GM18870 (cell line): Measurements from ENCODE around the gene ZFYVE21.
"Not testable (repeated sequence)": the region's sequence is repeated elsewhere in the genome, so short reads cannot be mapped to it uniquely, and the experiment has no call there.

Experiments
- ATAC-seq: cut with Tn5 transposase; IDR thresholded peaks from one replicate; pipeline ENCODE4 v1.9.1; 2021; ENCODE audit warnings: moderate library complexity; ENCODE audit not compliant: unreplicated experiment

The ZFYVE21 gene

DNA sequence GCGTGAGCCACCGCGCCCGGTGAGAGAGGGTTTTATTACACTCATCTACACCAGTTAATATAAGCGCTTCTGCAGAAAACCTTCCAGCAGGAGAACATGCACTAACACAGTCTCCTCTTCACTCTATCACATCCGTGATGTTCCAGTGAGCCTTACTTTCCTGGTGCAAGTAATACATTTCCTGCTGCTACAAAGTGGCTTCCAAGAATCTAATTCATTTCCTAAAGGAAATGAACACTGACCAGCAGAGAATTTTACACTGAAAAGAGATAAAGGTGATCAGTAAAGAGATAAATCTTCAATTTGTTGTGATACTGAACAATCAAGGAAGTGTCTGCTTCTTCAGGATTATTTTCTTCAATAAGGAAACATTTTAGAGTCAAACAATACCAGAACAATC lies 39.5 kb downstream of the ZFYVE21 start:
- ATAC-seq = no peak

DNA sequence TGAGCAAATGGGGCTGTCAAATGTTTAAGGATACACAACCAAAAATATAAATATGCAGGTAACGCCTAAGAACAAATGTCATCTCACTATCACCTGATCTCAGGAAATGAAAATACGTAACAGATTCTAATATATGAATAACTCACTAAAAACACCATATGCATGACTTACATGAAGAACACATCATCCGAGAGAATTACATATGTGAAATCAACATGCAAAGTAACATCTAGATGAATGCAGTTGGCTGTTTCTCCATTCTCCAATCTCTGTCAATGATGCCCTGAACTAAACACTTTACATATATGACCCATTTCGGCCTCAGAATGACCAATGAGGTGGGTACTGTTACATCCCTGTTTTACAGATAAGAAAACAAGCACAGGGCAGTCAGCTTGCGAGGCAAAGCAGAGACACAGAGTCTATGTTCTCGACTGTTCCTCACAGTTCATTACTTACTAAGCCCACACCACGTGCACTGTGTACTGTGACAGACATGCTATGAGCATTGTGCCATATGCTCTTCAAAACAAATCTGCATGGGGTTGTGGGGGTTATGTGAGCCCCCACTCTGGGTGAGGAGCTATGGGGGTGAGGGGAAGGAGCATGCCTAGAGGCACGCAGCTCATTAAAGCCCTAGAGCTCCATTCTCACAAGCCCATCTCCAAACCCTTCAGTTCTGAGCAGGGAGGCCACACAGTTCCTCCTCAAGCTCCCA lies 42.6 kb downstream of the ZFYVE21 start:
- no peak for ATAC-seq

DNA sequence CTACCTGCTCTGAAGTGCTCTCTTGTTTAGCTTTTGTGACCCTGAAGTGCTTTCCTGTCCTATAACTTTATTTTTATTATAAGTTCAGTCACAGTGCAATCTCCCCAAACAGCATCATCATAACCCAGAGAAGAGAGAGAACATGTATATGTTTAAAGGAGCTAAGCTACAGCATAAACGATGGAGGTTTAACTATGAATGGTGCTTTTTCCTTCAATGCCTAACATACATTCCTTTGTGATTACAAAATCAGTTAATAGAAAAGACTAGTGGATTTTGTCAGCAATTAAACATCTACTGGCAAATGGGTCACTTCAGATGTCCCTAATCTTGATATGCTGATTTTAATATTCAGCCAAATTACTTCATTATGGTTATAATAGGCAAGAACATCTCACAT lies 46.4 kb downstream of the ZFYVE21 start:
- ATAC-seq = no peak

DNA sequence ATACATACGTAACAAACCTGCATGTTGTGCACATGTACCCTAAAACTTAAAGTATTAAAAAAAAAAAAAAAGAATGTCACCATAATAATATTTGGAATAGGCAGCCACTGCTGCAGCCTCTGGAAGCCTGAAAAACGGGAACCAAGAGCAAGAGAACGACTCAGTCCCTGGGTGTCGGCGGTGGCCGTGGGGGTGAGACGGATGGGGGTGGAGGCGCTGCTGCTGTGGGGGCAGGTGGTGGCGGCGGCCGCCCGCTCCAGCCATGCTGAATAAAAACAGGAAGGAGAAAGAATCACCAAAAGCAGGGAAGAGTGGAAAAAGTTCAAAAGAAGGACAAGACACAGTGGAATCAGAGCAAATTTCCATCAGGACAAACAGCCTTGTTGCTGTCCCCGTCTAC lies 46.9 kb downstream of the ZFYVE21 start:
- ATAC-seq = no peak

DNA sequence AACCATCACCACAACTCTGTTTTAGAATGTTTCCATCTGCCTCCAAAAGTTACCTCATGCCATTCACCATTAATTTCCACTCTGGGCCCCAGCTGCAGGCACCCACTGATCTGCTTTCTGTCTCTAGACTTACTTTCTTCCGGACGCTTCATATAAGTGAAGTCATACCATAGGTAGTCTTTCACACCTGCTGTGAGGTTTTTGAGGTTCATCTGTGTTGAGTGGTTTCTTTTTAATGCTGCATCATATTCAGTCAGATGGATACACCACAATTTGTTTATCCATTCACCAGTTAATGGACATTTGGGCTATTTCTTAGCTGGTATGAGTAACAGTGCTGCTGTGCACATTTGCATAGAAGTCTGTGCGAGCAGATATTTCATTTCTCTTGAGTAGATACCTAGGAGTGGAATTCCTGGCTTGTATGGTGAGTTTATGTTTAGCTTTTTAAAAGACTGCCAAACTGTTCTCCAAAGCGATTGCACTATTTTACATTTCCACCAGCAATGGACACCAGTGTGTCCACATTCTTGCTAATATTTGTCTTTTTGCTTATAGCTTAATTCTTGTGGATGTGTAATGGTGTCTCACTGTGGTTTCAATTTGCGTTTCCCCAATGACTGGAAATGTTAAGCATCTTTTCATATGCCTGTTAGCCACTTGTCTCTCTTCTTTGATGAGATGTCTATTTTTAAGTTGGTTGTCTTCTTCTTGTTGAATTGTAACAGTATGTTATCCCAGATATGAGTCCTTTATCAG lies 48.3 kb downstream of the ZFYVE21 start:
- peak; percentile 85 for ATAC-seq

DNA sequence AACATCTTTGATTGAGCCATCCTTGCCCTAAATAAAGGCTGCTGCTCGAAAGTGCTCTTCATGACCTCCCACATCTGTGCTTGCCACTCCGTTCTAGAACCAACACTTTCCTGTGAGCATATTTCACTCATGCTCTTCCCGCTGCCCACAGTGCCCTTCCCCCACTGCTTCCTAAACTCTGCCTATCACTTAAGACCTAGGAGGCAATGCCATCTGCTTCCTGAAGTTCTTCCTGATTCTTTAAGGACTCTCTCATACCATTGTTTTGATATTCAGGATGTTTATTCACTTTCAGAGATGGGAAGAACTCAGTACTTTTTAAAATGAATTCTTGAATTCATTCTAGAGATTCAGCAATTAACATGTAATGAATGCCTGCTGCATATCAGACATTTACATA lies 49.9 kb downstream of the ZFYVE21 start:
- ATAC-seq = no peak

DNA sequence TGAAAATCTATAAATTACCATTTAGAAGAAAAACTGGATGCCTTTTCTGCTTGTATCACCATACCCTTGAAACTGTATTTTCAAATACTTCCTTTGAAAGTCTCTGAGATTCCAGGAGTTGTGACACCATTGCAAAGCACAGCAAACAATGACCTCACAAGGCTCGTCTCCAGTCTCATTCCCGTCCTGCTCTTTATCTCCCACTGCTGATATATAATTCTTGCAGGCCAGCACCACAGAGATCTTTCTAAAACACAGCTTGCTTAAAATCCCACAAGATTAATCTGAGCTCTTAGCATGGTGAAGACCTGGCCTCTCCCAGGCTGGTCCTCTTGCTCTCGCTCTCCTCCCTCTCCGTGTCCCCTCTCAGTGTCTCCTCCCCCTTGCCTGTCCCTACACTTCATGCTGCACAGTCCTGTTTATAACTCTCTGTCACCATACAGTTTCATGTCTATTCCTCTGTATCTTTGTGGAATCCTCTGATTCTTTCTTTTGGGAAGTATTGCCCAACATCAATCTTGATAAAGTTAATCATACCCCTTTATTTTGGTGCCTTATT lies 51.8 kb downstream of the ZFYVE21 start:
- ATAC-seq = no peak

DNA sequence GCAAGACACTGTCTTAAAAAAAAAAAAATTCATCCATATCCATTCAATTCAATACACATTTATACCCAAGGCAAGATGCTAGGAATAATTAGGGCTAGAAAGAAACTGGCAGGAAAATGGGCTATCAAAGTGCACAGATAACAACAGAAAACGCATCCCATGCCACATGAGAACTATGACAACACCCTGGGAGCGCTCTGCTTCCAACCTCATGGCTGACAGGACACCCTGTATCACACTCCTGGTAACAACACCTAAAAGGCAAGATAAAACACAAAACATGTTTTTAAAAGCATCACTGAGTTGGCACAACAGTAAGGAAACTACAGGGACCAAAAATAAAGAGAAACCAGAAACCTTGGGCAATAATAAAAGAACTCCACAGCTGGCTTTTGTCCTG lies 54.9 kb downstream of the ZFYVE21 start:
- ATAC-seq = no peak

DNA sequence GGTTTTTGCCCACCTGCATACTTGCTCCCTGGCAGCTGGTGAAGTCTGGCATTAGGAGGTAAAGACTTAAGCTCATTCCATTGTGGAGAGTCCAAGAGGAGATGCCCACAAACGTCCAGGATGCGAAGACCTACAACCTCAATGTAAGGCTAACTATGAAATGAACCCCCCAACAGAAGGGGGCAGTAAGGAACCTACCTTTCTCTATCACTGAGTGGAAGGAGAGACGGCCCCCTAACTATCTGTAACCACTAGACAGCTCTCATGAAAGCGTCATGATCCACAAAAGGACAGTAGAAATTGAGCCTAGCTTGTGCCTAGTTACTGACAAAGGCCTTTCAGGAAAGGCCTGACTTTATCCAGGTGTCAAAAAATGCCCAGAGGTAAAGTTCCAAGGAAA lies 55.3 kb downstream of the ZFYVE21 start:
- no peak for ATAC-seq

DNA sequence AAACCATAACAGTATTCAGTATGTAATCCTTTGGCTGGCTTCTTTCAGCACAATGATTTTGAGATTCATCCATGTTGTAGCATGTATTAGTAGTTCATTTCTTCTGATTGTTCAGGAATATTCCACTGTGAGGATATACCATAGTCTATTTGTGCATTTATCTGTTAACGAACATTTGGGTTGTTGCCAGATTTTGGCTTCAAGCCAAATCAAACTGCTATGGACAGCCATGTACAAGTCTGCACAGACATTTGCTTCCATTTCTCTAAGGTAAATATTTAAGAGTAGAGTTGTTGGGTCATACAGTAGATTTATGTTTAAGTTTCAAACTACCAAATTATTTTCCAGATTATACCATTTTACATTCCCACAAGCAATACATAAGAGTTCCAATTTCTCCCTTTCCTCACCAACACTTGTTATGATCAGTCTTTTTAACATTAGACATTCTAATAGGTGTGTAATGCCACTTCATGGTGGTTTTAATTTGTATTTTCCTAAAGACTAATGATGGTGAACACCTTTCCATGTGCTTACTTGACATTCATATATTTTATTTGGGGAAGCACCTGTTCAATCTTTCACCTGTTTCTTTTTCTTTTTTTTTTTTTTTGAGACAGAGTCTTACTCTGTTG lies 56.6 kb downstream of the ZFYVE21 start:
- no peak for ATAC-seq

DNA sequence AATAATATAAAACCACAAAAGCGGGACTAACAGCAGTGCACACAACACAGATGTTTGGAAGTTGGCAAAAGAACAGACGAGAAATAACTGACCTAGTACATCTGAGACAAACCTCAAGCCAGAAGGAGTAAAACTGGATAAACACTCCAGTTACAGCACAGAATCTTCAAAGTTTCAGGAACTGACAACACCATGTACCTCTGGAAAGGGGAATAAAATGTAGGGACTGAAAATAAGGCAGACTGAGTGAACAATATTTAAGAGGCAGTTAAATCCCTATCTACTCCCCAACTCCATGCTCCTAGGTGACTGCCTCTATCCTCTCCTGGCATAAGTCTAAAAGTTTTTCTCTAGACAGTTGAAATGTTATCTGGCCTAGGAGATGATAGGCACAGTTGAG lies 57.9 kb downstream of the ZFYVE21 start:
- no peak for ATAC-seq

DNA sequence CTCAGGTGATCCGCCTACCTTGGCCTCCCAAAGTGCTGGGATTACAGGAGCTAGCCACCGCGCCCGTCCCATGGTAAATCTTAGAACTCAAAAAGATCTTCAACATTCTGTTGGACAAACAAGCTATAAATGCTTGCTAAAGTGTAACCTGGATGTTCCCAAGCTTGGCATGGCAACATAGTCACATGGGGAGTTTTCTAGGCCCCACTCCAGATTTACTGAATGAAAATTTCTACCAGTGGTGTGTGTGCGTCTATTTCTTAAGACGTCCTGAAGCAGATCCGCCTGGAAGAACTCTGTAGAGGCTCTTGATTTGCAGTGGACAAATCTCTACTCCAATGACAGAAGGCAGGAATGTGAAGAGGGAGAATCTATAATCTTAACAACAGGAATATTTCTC lies 59.9 kb downstream of the ZFYVE21 start:
- no peak for ATAC-seq

DNA sequence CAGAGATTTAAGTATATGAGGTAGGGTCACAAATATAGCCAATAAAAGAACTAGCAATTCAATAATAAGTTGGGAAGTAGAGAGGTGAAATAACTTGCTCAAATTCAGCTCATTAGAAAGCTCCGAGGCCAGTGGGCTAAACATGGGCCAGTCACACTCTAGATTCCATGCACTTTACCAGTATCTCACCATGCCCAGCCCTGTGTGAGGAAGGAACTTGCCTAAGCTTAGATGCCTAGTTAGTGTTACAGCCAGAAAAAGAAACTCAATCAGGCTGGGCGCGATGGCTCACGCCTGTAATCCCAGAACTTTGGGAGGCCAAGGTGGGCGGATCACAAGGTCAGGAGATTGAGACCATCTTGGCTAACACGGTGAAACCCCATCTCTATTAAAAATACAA lies 60.7 kb downstream of the ZFYVE21 start:
- not testable (repeated sequence) for ATAC-seq

DNA sequence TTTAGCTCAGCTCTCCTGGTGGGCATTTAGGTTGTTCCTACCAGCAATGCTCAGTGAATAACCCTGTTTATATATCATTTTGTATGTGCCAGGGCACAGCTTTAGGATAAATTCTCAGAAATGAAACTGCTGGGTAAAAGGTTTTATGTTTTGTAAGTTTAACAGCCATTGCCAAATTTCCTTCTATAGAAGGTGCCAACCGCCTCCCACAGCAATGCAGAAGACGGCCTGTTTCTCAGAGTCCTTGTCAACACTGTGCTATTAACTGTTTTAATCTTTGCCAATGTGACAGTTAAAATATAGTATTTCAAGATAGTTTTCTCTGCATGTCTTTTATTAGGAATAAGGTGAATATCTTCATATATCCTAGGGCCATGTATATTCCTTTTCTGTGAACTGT lies 66.8 kb downstream of the ZFYVE21 start:
- no peak for ATAC-seq
